GM19452 (cell line): Measurements from ENCODE around the gene PER1.
A peak's percentile ranks its signal among the peaks of the same experiment; 100 is the strongest.

Source experiments
- ATAC-seq: cut with Tn5 transposase; IDR thresholded peaks from one replicate; pipeline ENCODE4 v1.9.1; 2021; ENCODE audit not compliant: unreplicated experiment

The PER1 gene

GRCh38 chr17:8142158-8142886 lies 9.9 kb downstream of the PER1 start:
- ATAC-seq: no peak

GRCh38 chr17:8141741-8142140 lies 10.5 kb downstream of the PER1 start:
- ATAC-seq: no peak

- ATAC-seq: no peak
Measured at GRCh38 chr17:8141045-8141444, 11.2 kb downstream of the PER1 start.

GRCh38 chr17:8140065-8141029 lies 11.9 kb downstream of the PER1 start:
- ATAC-seq: no peak

GRCh38 chr17:8138672-8139371 lies 13.4 kb downstream of the PER1 start:
- peak; percentile 80 for ATAC-seq

- ATAC-seq: no peak
Measured at GRCh38 chr17:8138374-8138671, 13.9 kb downstream of the PER1 start.

- no peak for ATAC-seq
Measured at GRCh38 chr17:8137645-8138373, 14.4 kb downstream of the PER1 start.

- no peak for ATAC-seq
Measured at GRCh38 chr17:8133941-8134340, 18.3 kb downstream of the PER1 start.

- ATAC-seq: no peak
Measured at GRCh38 chr17:8133399-8133798, 18.8 kb downstream of the PER1 start.

- no peak for ATAC-seq
Measured at GRCh38 chr17:8131844-8132441, 20.3 kb downstream of the PER1 start.

- no peak for ATAC-seq
Measured at GRCh38 chr17:8128125-8128784, 23.9 kb downstream of the PER1 start.

GRCh38 chr17:8126491-8127066 lies 25.6 kb downstream of the PER1 start:
- ATAC-seq: no peak

- ATAC-seq: no peak
Measured at GRCh38 chr17:8125947-8126490, 26.2 kb downstream of the PER1 start.

- ATAC-seq: no peak
Measured at GRCh38 chr17:8125154-8125946, 26.9 kb downstream of the PER1 start.

GRCh38 chr17:8124350-8125153 lies 27.7 kb downstream of the PER1 start:
- no peak for ATAC-seq

- ATAC-seq: no peak
Measured at GRCh38 chr17:8123695-8124349, 28.4 kb downstream of the PER1 start, which contains the start of gene HES7. Gene HES7 (minus strand): TSS chr17:8124106. CDS start chr17:8124084, 22 bp downstream.
